Heart left ventricle (tissue), 13 donors: Measurements from ENCODE around the gene TMEM139.

Experiments used
- CTCF ChIP-seq, 12 donors: fragments of 200-600 bp; sonication (generic) in 4 of 12; IDR thresholded peaks; one replicate each; pipeline versions ENCODE4 v1.5.0 to v1.8.0; 2018 to 2022; ENCODE audit warnings: antibody characterized with exemption in 12 of 12, mild to moderate bottlenecking in 5 of 12
- POLR2A ChIP-seq, 2 donors: fragments of 450-650 bp; IDR thresholded peaks; one replicate each; pipeline ENCODE4 v1.6.1; 2017; ENCODE audit warnings: antibody characterized with exemption in 2 of 2, mild to moderate bottlenecking in 2 of 2, moderate library complexity in 2 of 2
- donor health status: ischemic (EF 13 %, LVEDD 7.1; RV severe dilation, severe dysfunction).
- donor health status: DM: no; HTN: yes; CAD: no.
- donor health status: DM: no; HTN: no; CAD: no.
- donor health status: ischemic (EF 25% LVEDD 6.9; RV normal size, moderate dysfunction).
- donor health status: ischemic (EF 25% LVEDD 5.7; RV mildly dilated, moderate dysfunction).
- donor health status: ischemic (EF 35%, LVEDD 5.7; RV mildly dilated, moderate dysfunction).
- donor health status: nonischemic (EF 11% LVEDD 7.7; RV severe dilation, severe dysfunction).
- donor health status: DM: yes; HTN: yes; CAD: no.
- donor health status: PGD.
- donor health status: ischemic (EF 29% LVEDD 5.4; RV normal size, mild dysfunction).
- donor health status: nonischemic (EF 23%, LVEDD 6.1; RV moderate dilation, normal function).

- TF ChIP-seq POLR2A (IDR thresholded peaks at IDR 0.05) (no peak), CTCF (IDR thresholded peaks at IDR 0.05) (no peak)
Observed at GRCh38 chr7:143287339-143287934, 2.7 kb downstream of the TMEM139 start.
